Measurements from ENCODE around the gene CCNF. TPM values are rescaled to one million over a fixed set of nuclear protein-coding genes. Genes with fewer than 3 reads are reported as not detected.

CCNF gene
- total RNA-seq, 2 donors from 2014 or later = 0.99 to 2.3 TPM

DNA sequence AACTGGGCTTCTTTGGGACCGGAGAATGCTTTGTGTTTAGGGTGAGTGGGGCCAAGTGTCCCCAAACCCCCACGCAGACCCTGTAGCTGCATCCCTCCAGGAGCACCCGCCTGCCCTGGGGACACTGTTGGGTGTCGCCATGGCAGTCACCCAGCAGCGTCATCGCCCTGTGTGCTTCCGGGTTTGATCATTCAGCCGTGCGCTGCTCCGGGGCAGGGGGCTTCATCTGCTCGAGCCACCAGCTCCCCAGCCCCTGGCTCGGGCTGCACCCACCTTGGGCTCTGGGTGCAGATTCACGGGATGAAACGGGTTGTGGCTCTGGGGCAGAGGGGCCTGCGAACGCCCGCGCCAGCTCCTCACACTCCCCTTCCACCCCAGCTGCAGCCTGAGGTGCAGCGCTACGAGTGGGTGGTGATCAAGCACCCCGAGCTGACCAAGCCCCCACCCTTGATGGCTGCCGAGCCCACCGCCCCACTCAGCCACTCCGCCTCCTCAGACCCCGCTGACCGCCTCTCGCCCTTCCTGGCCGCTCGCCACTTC is 70.7 kb downstream of the CCNF start:
- no peaks in the 10 kb centered on the region for H3K9me3 ChIP-seq
- H3K4me3 ChIP-seq = no peak overlapping the region
- H3K36me3 ChIP-seq (replicated peaks in 1 of 2; ENCODE audit: insufficient read depth in 1 of 2, low read depth in 2 of 2) = peaks cover 0 to 1% of the 10 kb centered on the region in 2 donors
- no peak for TF ChIP-seq POLR2A (IDR thresholded peaks at IDR 0.05)
- no peak for TF ChIP-seq CTCF (IDR thresholded peaks at IDR 0.05)
- ATAC-seq (no peak), DNase-seq (no peak)
- no peaks in the 10 kb centered on the region for H3K27me3 ChIP-seq
- H3K4me1 ChIP-seq = peaks cover 60% of the 10 kb centered on the region
- peak overlapping the region in 2 of 4 donors; percentile 51 to 66 for H3K27ac ChIP-seq
- intact Hi-C loops (cut with DNase I) = loop anchor here (5.0 to 10.0 kb wide), 3 partner anchors 65 to 228 kb away; no protein-coding TSS in a partner anchor
- WGBS, 2 donors = 85 to 89% methylated on average over 17 to 25 of the region's 29 CpGs

- Histone ChIP-seq H3K36me3 (replicated peaks in 1 of 2; ENCODE audit: insufficient read depth in 1 of 2, low read depth in 2 of 2) (peaks cover 0 to 1% of the 10 kb centered on the region in 2 donors), H3K4me1 (peaks cover 60% of the 10 kb centered on the region), H3K4me3 (no peak overlapping the region), H3K27ac (peak overlapping the region in 2 of 4 donors; percentile 71 to 77), H3K27me3 (no peaks in the 10 kb centered on the region), H3K9me3 (no peaks in the 10 kb centered on the region)
- intact Hi-C loops (cut with DNase I) = no loop called here
- ATAC-seq (no peak), DNase-seq (no peak)
- WGBS, 2 donors = 79 to 85% methylated on average over 13 to 20 of the region's 20 CpGs
- TF ChIP-seq CTCF (IDR thresholded peaks at IDR 0.05) (no peak), POLR2A (IDR thresholded peaks at IDR 0.05) (no peak)
Observed at GRCh38 chr16:2500430-2500917, 71.2 kb downstream of the CCNF start.

- Histone ChIP-seq H3K36me3 (replicated peaks in 1 of 2; ENCODE audit: insufficient read depth in 1 of 2, low read depth in 2 of 2) (peaks cover 0 to 1% of the 10 kb centered on the region in 2 donors), H3K27ac (peak overlapping the region in 3 of 4 donors; percentile 59 to 77 (median 71)), H3K27me3 (no peaks in the 10 kb centered on the region), H3K9me3 (no peaks in the 10 kb centered on the region), H3K4me3 (no peak overlapping the region), H3K4me1 (peaks cover 60% of the 10 kb centered on the region)
- peak; percentile 74 for ATAC-seq
- peak in 1 of 3 donors; percentile 4 for TF ChIP-seq POLR2A (IDR thresholded peaks at IDR 0.05)
- peak; percentile 94 to 97 (median 96) for TF ChIP-seq CTCF (IDR thresholded peaks at IDR 0.05)
- intact Hi-C loops (cut with DNase I) = no loop called here
- DNase-seq = peak; percentile 83 to 89 (median 86)
- 39 to 68% methylated on average over 5 to 23 of the region's 23 CpGs for WGBS, 2 donors
Observed at GRCh38 chr16:2500918-2501750, 71.9 kb downstream of the CCNF start.

DNA sequence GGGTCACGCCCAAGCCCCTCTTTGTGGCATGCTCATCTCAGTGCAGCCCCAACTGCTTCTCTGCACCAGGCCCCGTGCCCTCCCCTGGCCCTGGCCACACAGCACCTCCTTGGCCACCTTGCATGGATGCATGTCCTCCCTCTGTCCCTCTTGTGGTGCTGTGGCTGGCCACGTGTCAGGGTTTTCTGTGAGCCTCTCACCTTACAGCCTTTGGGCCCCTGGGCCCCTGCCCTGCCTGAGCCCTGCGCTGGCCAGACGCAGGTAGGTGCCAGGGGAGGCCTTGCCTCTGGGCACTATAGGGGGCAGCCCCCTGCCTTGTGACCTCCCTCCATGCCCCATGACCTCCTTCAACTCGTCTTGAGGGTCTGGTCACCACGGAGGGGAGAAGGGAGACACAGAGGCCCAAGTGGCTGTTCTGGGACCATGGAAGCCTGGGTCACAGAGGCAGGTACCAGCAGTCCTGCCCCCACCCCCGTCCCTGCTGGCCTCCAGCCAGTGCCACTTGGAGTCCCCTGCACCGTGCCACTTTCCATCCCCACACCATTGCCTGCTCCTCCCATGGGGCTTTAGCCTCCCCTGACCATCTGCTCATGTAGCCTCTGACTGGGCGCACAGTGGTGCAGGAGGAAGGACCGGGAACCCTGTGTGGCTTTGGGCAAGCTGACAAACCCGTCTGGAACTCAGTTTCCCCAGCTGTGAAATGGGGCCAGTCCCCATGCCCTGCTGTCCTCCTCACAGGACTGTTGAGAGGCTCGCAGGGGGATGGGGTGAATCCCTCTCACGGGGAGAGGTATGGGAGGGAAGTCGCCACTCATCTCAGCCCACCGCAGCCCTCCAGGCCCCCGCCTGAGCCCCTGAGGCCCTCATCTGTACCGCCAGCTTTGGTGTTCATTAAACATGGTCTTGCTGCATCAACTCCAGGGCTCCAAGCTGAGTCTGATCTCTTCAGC is 73.0 kb downstream of the CCNF start:
- Histone ChIP-seq H3K9me3 (no peaks in the 10 kb centered on the region), H3K27ac (peak overlapping the region; percentile 55 to 77 (median 65)), H3K4me1 (peaks cover 56% of the 10 kb centered on the region), H3K27me3 (no peaks in the 10 kb centered on the region), H3K4me3 (no peak overlapping the region), H3K36me3 (replicated peaks in 1 of 2; ENCODE audit: insufficient read depth in 1 of 2, low read depth in 2 of 2) (no peaks in the 10 kb centered on the region)
- intact Hi-C loops (cut with DNase I) = no loop called here
- TF ChIP-seq POLR2A (IDR thresholded peaks at IDR 0.05) (no peak), CTCF (IDR thresholded peaks at IDR 0.05) (no peak)
- no peak for ATAC-seq
- 54 to 59% methylated on average over 4 to 18 of the region's 18 CpGs for WGBS, 2 donors
- DNase-seq = peak in 1 of 4 donors; percentile 17

All from body of pancreas (tissue), 4 donors.